Stimulated activated CD4-positive, alpha-beta T cell treated with anti-CD3 and anti-CD28 coated beads, Interleukin-12 subunit alpha, Interleukin-12 subunit beta, amount 100 ng/mL, for 4 hours (primary cell): ENCODE measurements around the gene HSPA12B.

ENCODE experiments used
- DNase-seq: peaks from one replicate; pipeline ENCODE4 v3.0.0-alpha.2; 2020

HSPA12B gene, protein sequence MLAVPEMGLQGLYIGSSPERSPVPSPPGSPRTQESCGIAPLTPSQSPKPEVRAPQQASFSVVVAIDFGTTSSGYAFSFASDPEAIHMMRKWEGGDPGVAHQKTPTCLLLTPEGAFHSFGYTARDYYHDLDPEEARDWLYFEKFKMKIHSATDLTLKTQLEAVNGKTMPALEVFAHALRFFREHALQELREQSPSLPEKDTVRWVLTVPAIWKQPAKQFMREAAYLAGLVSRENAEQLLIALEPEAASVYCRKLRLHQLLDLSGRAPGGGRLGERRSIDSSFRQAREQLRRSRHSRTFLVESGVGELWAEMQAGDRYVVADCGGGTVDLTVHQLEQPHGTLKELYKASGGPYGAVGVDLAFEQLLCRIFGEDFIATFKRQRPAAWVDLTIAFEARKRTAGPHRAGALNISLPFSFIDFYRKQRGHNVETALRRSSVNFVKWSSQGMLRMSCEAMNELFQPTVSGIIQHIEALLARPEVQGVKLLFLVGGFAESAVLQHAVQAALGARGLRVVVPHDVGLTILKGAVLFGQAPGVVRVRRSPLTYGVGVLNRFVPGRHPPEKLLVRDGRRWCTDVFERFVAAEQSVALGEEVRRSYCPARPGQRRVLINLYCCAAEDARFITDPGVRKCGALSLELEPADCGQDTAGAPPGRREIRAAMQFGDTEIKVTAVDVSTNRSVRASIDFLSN

DNA sequence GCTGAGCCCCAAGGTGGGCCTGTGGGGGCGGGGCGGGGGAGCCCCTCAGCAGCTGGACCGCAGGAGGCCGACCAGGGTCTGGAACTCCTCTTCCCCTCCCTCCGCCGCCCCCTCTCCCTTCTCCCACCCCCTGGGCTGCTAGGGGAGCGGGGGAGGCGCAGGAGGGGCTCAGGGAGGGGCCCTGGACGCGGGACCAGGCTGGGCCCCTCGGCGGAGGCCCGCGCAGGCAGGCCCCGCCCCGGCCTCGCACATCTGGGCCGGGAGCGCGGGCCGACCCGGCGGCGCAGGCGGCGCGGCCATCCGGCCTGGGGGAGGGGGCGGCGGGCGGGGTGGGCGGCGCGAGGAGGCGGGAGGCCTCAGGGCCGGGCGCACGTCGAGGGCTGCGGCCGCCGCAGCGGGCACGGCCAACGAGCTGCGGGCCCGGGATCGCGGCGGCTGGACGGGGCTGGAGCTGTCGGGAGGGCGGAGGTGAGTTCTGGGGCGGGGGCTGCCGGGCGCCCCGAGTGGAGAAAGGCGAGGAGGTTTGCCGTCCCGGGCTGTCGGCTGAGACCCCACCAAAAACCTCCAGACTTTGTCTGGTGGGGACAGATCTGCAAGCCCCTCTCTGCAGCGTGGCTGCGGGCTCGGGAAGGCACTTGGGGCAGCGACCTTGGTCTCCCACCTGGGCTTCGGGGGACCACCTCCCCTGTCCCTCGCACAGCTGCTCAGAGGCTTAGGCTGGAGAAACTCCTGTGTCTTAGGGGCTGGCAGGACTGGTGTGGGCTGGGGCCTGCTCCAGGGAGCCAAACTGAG is at the start of gene HSPA12B:
TSS of gene HSPA12B (plus strand) at position 359 of the 792 bp plus-strand sequence. CDS start 5,990 bp downstream, outside the sequence.
- DNase-seq: no peak

DNA sequence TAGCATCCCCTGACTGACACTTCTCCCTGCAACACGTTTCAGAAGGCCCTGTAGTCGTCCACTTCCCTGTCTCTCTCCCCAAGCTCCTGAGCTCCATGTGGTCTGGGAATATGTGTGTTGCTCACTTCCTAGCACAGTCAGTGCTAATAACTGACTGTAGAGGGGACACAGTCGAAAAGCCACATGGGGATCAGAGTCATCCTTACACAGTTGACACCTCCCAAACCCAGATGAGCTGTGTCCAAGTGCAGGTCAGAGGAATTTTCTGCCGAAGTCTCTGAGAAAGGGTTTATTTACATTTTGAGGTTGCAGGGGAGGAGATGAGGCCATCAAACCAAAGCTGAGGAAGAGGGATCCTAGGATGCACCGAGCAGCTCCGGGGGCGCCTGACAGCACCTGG is 47.1 kb upstream of the HSPA12B start:
- no peak for DNase-seq

DNA sequence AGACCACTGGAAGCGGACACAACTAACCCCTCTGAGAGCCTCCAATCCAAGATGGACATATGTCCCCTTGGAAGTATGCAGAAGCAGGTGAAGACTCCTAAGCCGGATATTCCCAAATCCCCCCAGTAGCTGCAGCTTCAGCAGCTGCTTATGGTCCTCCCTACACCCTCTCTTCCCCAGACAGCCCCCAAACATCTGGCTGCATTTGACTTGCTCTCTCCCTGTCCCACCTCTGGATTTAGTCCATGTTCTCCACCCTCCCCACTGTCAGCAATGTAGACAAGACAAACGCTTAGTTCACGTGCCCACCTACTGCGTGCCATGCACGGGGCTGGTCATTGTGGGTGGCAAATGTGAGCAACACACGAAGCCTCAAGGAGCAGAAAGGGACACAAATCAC is 46.1 kb upstream of the HSPA12B start:
- no peak for DNase-seq

DNA sequence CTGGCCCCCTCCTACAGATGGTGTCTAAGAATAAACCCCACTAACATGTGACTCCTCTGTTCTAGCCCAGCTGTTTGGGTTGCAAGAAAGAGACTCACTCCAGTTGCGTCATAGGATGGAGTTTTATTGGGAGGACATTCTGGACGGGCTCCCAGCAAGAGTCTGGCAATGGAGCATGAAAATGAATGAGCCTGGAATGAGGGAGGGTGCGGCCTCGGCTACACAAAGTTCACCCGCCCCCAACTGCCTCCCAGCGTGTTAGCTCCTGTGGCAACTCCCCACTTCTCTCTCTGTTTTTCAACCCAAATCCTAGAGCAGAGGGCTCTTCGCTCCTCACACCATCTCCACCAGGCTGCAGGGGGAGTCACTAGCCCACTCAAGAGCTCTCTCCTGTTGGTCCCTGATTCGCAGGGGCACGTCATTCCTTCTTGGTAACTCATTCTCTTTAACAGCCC is 45.6 kb upstream of the HSPA12B start:
- no peak for DNase-seq

DNA sequence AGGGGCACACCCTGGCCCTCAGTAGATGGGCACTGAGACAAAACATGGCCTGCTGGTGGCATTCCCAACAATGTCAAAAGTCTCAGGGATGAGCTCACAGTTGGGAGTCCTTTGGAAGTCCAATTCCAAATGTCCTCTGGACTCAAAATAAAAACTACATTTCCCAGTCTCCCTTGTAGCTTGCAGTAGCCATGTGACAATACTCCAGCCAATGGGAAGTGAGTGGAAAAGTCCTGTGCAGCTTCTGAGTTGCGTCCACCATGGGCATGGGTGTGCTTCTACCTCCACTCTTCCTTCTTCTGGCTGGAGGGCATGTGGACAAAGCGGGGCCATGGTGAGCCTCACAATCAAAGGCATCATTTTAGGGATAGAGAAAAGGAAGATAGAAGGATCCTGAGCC is 44.8 kb upstream of the HSPA12B start:
- DNase-seq: no peak

DNA sequence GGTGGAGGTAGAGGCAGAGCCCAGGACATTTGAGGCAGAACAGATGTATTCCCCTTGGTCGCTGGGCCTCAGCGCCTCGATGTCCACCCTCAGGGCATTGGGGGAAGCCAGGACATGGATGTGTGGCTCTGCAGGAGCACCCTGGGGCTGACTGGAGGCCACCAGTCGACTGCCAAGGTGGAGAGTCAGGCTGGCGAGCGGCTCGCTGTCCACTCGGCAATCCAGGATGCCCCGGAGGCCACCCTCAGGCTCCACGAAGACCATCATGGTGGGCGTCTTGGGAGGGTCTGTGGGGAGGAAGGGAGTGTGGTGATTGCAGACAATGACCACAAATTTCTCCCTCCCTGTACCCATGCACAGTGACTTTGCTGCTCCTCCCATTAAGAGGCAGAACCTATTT is 42.5 kb upstream of the HSPA12B start:
- DNase-seq: no peak

DNA sequence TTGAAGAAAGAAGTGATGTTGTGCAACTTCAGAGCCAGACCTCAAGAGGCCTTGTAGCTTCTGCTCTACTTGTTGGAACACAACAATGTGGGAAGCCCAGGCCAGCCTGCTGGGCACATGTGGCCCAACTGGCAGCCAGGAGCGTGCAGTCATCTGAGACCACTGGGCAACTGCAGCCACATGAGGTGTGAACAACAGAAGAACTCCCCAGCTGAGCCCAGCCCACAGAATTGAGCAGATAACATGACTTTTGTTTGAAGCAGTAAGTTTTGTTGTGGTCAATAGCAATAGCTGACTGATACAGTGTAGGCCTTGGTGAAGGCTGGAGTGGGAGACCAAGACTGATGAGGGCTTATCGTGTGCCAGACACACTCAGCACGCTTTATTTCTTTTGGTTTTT is 42.1 kb upstream of the HSPA12B start:
- no peak for DNase-seq

DNA sequence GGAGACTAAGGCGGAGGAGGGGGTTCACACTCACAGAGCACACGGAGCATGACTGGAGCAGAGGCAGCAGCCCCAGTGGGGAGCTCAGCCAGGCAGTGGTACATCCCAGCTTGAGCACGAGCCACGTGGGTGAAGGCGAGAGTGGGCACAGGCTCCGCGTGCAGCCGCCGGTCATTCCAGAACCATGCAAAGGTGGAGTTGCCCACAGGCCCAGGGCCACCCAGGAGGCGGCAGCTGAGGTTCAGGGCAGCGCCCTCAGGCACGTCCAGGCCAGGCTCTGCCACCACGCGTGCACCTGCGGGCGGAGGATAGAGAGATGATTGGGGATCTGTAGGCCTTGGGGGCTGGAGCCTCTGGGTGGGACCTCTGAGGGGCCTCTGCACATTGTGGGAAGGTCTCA is 41.2 kb upstream of the HSPA12B start:
- no peak for DNase-seq

DNA sequence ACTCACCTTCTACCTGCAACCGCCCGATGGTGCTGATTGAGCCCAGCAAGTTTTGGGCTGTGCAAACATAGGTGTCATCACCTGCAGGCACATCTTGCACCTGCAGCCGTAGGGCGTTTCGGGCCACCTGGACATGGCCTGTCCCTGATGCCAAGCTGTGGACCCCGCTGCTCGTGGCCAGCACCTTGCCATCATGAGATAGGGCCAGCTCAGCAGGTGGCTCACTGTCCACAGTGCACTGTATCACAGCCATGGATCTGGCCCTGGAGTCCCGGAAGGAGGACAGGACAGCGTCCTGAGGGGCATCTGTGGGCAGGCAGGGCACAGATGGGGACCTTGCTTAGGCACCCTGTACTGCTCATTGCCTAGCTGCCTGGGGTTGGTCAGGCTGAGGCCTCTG is 40.6 kb upstream of the HSPA12B start:
- no peak for DNase-seq

DNA sequence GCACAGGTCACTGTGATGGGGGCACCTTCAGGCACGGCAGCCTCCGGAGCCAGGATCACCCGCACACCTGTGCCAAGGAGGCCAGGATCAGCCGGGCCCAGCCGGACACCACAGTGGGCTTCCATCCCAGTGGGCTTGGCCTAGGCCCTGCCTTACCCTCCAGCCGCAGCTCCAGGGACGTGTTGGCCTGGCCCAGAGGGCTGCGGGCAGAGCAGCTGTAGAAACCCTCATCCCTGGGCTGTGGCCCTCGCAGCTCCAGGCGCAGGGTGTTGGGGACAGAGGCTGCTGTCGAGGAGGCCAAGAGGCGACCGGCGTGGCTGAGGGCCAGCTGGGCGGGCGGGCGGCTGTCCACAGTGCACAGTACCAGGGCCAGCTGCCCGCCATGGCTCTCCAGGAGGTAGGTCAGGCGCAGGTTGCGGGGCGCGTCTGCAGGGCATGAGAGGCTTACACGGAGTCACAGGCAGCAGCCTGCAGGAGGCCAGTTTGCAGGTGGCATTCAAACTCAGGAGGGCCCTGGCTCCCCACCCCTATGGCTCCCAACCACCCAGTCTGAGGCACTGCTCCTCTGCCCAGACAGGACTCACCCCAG is 39.7 kb upstream of the HSPA12B start:
- DNase-seq: no peak

DNA sequence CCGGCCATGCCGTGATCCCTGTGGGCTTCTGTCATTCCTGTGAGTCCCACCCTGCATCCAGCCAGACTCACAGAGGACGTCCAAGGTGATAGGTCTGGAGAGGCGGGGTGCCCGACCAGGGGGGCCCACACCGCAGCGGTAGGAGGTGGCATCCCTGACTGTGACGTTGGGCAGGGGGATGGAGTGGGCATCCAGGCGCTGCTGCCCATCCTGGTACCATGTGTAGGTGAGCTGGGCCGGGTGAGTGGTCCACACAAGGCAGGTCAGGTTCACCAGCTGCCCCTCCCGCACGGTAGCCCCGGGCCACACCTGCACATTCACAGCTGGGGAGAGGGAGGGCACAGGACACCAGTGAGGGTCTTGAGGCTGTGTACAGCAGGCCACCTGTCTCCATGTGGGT is 39.1 kb upstream of the HSPA12B start:
- DNase-seq: no peak

DNA sequence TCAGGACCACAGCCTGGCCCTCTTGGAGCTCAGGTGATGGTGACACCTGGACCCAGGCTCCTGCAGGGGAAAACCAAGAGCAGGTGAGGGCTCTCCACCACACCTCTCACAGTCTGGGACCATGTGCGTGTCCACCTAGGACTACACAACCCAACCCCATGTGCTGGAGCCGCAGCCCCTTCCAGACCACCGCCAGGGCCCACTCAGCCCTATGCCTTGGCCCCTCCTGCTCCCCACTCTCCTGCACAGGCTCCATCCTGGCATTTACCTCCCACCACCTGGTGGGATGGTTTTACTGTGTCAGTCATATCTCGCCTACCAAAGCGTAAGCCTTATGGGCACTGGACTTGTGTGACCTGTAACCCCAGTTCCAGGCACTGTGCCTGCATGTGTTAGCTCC is 37.6 kb upstream of the HSPA12B start:
- no peak for DNase-seq

DNA sequence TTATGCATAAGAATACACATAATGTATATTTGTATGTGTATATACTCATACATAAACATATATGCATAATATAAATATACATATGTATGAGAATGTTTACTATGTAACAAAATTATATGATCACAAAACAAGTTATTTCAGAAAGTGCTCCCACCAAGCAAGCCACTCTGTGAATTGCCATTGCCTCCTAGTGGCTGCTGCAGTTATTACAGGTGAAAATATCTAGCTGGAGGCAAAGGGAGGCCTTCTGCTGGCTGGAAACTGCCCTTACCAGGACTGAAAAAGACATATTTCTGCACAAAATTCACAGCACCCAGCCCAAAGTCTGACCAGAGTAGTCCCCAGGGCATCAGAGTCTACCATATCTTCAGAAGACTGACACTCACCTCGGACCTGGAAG is 36.3 kb upstream of the HSPA12B start:
- no peak for DNase-seq

DNA sequence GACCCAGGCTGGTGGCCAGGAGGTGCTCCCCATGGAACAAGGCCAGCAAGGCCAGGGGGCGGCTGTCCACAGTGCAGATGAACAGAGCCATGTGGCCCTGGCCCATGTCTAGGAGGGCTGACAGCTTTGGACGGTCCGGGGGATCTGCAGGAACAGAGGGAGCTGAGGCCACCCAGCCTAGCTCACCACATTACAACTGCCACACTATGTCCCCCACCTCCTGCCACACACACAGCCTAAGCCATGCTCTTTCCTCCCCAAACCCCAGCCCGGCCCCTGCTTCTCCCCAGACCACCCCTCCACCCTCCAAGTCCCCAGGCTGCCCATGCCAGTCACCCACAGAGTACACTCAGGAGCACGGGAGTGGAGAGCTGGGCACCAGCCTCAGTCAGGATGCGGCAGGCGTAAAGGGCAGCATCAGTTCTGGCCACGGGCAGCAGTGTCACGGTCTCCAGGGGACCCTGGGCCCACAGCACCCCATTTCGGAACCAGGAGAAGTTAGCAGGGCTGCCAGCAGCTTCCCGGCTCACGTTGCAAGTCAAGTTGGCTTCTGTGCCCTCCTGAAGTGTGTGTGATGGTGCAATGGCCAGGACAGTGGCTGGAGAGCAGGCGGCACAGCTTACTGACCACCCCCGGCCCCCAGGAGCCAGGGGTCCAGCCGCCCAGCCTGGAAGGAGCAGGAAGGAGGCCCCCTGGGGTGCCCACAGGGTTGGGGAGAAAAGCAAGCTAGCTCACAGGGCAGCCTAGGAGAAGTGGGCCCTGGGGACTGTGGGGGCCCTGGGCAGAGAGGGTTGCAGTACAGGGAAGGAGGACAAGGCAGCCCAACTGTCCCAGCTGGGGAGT is 35.5 kb upstream of the HSPA12B start:
- DNase-seq: no peak

DNA sequence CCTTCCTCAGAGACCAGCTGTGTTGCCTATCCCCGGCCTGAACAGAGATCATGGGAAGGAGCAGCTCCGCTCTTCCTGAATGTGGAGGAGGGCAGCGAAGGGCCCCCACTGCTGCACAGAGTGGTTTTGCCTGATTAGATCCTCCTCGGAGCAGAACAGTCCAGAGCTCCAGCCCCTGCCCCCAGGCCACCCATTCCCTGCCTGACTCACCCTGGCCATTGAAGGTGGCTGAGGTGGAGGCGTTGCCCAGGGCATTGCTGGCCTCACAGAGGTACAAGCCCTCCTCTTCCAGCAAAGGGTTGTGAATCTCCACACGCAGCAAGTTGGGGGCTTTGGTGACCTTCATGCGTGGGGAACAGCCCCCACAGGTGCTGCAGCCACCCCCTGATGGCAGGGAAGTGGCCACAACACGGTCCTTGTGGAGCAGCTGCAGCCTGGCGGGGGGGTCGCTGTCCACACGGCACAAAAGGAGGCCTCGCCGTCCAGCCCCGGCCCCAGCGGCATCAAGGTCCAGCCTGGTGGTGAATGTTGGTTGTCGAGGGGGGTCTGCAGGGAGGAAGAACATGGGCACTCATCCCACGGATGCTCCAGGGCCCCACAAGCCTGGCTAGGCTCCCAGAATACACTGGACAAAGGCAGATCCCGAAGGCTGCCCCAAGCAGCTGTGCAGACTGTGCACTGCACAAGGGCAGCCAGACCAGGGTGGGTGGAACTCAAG is 34.7 kb upstream of the HSPA12B start:
- no peak for DNase-seq

DNA sequence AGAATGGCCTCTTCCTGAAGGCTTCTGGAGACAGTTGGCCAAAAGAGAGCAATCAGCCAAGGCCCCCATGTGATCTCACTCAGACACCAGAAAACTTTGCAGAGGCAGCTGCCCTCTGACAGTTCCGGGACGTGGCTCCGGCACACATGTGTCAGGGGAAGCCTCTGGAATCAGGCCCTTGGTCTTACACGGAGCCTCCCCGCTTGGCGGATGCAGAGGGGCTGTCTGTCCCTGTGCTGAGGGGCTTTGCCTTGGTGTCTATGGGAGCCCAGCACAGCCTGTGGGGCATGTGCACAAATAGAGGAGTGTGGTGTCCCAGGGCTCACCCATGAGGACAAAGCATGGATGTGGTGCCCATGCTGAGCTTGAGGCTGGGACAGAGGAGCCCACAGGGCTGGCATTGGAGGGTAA is 33.9 kb upstream of the HSPA12B start:
- no peak for DNase-seq

DNA sequence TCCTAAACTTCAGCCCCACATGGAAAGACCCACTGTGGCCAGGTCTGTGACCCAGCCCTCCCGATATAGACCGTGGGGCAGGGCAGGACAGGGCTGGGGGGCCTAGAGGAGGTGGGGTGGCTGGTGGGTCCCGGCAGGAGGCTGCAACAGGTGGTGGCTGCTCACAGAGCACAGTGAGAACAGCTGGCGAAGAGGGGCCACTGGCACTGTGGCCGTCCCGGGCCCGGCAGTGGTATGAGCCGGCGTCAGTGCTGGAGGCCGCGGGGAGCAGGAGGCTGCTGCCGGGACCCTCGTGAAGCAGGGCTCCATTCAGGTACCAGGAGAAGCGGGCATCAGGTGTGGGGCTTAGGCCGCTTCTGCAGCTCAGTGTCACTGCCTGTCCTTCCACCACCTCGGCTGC is 33.4 kb upstream of the HSPA12B start:
- DNase-seq: no peak

DNA sequence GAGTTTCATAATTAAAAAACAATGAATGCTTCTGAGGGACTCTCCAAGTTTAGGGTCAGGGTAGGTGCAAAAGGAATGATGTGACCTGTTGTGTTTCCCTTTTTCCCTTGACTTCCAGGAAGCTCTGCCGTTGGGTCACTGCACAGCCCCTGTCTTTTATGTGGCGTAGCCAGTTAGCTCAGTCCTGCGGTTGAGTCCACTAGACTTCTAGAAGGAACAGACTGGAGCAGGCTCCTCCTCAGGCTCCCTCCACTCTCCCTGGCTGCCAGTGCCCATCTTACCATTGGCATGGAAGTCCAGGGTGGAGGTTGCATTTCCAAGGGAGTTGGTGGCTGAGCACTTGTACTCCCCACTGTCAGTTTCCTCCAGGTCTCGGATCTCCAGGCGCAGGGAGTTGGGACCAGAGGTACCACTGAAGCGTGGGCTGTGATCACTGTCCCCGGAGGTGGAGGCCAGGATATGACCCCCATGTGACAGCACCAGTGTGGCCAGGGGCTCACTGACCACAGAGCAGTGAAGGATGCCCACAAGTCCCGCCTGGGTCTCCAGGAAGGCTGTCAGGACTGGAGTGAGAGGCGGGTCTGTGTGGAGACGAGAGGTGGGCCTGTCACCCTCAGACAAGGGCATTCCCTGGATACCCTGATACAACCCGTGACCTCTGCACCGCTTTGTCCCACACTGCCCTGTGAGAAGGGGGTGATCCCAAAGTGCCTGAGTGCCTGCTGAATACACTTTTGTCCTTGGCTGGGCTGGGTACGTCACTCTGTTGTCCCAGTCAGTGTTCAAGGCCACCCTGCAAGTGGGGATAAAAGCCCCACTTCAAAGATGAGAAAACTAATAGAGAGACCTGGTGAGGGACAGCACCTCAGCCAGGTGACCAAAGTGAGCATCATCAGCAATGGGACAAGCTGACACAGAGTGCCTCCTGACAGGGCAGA is 31.2 kb upstream of the HSPA12B start:
- no peak for DNase-seq

DNA sequence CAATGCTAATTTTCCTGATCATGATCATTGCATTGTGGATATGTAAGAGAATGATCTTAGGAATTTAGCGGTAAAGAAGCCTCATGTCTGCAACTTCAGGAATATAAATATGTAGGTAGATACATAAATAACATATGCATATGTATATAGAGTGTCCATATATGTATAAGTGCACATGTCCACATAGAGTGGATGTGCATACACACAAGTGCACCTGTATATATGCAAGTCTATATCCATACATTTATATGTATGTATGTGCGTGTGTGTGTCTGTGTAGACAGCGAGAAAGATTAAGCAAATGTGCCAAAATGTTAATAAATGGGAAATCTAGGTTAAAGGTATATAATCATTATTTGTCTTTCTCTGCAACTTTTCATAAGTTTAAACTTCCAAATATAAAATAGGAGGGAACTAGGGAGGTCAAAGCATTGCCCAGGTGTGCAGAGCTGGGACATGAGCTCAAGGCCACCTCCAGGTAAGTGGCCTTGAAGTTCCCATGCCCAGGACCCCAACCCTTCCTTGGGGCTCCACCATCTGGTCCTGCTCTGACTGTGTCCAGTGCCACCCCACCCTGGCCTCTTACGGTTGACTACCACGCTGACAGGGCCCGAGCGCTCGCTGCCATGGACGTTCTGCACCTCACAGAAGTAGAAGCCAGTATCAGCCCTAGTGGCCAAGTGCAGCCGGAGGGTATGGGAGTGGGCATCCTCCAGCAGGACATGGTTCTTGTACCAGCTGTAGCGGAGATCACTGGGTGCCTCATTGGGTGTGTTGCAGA is 29.7 kb upstream of the HSPA12B start:
- no peak for DNase-seq

DNA sequence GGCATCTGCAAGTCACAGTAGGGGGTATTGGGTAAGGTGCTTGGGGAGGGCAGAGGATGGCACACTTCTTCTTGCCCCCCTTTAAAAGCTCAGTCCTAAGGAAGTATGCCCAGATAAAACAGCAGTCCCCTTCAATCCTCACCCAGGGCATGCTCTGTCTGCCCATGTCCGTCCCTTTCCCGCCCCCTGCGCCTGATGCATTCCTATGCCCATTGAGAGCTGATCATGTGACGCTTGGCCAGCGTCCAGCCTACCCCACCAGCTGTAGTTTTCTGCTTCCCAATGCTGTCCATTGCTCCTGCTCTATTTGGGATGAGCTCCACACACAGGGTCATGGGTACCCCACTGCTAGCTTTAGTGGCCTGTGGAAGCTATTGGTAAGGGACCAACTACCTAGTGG is 28.4 kb upstream of the HSPA12B start:
- no peak for DNase-seq
